Dermis blood vessel endothelial cell (primary cell): ENCODE measurements around the gene PITPNM3. TPM values are rescaled to one million over a fixed set of nuclear protein-coding genes. Genes with fewer than 3 reads are reported as not detected.
A peak's percentile ranks its signal among the peaks of the same experiment; 100 is the strongest.

Experiments
- DNase-seq: peaks from one replicate; pipeline ENCODE4 v3.0.0; 2010
- total RNA-seq: library from RNA; depleted of rRNA; stranded (reverse); fragments of >200 nt; gene quantifications from 2 replicates; pipeline ENCODE4 v1.2.3, GENCODE V29; 2014

The PITPNM3 gene
- total RNA-seq, 1 donor from 2014 or later, result 0.34 TPM

DNA sequence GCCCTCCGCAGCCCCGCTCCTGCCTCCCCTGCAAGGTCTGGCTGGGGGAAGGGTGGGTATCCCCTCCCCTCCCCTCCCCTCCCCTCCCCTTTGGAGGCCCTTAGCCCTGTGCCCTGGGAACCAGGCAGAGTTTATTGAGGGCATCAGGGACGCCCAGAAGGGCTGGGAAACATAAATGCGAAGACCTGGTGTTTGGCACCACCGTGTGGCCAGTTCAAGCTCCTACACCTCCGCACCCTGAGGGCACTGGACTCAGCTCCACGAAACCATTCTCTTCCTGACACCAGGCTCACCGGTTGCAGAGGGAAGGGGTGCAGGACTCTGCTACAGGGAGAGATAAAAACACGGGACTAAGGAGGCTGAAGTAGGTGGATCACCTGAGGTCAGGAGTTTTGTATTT is 120.4 kb downstream of the PITPNM3 start:
- DNase-seq, result peak; percentile 83

GRCh38 chr17:6435051-6435450 is 121.3 kb downstream of the PITPNM3 start, which contains the start of gene AIPL1:
TSS of gene AIPL1 (minus strand) at chr17:6435121. CDS start at chr17:6435104, 17 bp downstream.
- no peak for DNase-seq

DNA sequence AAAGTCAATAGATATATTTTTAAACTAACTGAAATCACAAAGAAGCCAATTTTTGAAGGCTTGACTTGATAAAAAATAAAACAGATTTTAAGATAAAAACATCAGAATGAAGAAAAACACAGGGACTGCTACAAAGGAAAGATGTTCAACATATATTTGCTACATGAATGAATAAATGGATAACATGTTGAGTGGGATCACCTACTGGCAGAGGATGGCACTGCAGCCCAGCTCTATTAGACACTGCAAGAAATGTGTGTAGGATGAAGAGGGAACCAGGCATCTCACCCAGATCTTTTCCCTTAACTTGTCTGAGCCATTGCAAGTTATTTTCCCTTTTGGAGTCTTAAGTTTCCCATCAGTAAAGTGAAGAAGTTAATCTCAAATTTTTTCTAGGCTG is 125.6 kb downstream of the PITPNM3 start:
- DNase-seq, result no peak

GRCh38 chr17:6429266-6429665 is 127.1 kb downstream of the PITPNM3 start:
- DNase-seq, result no peak

GRCh38 chr17:6428207-6428965 is 128.0 kb downstream of the PITPNM3 start:
- DNase-seq, result no peak

- peak; percentile 22 for DNase-seq
These were observed 129.0 kb downstream of the PITPNM3 start for GRCh38 chr17:6427279-6427781.

DNA sequence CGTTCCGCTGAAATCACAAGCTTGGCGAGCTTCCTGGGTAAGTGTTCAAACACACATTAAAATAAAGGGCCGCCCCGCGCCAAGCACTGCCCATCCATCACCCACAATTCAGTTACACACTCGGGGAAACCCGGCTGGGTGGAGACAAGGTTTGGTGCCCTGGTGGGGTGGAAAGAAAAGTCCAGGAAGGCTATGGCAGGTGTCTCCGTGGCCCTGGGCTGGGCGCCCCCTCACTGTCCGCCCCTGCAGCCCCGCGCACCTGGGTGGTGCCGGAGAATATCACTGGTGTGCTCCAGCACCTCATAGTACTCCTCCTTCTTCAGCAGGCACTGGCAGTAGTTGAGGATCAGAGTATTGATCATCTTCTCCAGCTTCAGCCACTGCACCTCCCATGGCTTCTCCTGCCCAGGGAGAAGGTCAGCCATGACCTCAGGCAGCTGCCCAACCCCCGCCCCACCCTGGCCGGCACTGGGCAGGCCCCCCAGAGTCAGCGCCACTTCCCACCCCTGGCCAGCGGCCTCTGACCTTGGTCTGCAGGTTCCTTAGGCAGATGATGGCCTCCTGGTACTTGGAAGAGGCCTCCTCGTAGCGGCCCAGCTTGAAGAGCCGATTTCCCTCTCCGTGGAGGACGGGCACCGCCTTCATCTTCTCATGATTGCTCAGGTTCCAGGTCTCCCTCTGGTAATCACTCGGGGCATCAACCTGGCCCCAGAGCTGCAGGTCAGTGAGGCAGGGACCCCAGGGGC is 129.8 kb downstream of the PITPNM3 start:
- DNase-seq, result no peak

DNA sequence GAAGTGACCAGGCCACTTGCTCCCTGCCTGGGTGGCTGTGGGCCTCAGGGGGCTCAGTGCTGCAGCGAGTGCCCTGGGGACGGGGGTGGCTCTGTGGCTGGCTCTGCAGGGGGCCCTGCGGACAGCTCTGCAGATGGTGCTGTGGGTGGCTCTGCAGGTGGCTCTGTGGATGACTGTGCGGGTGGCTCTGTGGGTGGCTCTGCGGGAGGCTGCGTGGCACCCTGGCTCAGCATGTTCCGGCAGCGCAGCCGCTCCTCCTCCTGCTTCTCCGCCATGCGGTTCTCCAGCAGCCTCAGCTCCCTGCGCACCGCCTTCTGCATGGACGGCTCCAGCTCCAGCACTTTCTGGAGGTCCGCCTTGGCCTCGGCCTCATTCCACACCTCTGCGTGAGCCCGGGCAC is 130.9 kb downstream of the PITPNM3 start:
- no peak for DNase-seq

DNA sequence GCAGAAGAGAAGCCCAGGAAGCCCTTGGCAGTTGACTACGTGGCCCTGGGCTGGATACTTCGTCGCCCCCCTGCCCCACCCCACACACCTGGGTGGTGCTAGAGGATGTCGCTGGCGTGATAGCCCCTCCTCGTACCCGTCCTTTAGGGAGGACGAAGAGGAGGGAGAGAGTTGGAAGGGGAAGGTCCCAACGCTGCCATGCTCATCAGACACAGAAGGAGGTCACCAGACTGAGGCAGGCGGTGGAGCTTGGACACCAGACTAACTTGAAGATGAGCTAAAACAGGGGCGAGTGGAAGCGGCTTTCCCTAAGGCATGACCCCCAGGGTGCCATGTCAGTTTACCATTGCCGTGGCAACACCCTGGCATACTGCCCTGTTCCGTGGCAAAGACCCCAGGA is 132.4 kb downstream of the PITPNM3 start:
- DNase-seq, result no peak

GRCh38 chr17:6422654-6423241 is 133.6 kb downstream of the PITPNM3 start:
- DNase-seq, result no peak

GRCh38 chr17:6421700-6422604 is 134.4 kb downstream of the PITPNM3 start:
- peak; percentile 83 for DNase-seq

- DNase-seq, result peak; percentile 63
These were observed 136.1 kb downstream of the PITPNM3 start for GRCh38 chr17:6420173-6420641.

DNA sequence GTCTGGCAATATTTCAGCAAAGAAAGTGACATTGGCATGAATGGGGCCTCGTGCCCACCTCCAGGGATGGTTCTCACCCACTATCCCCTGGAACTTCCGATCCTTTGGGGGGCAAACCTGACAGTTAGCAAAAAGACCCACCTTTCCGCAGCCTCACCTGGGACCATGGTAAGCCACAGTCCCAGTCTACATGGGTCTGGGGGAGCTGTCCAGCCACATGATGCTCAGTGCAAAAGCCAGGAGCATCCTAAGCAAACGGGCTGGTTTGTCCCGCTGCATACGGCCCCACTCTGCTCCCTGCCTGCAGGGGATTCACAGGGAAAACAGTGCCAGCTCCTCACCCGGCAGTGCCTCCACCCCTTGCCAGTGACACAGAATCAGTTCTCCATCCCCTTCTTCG is 140.7 kb downstream of the PITPNM3 start:
- DNase-seq, result no peak

- DNase-seq, result peak; percentile 77
These were observed 143.3 kb downstream of the PITPNM3 start for GRCh38 chr17:6413065-6413464.

GRCh38 chr17:6408735-6409134 is 147.6 kb downstream of the PITPNM3 start:
- DNase-seq, result no peak

GRCh38 chr17:6408276-6408675 is 148.1 kb downstream of the PITPNM3 start:
- no peak for DNase-seq

DNA sequence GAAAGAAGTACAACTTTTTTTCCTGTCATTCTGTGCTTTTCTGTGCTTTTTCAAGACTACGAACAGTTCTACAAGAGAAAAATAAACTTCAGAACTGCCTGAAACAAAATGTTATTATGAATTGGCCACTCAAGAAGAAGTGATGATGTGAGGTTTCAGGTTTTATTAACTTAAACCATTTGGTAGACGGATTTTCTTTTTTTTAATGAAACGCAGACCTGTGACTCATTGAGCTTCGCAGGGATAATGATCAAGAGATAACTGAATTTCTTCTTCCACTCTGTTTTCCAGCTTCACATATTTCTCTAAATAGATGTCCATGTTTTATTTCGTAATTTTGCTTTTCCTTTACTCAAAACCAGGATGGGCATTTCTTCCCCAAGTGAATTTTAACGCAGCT is 154.1 kb downstream of the PITPNM3 start:
- DNase-seq, result no peak

Other genes starting within 250 kb of the PITPNM3 start
- gene AIPL1, start 121.4 kb downstream of the PITPNM3 start, total RNA-seq, result not detected in 2 replicates
- 7.8 and 62.4 TPM in 2 replicates for gene PIMREG, start 112.1 kb downstream of the PITPNM3 start, total RNA-seq
- 8.9 and 11.7 TPM in 2 replicates for gene KIAA0753, start 84.2 kb upstream of the PITPNM3 start, total RNA-seq
- gene TXNDC17, start 84.5 kb upstream of the PITPNM3 start, total RNA-seq, result 56.7 and 166 TPM in 2 replicates
- gene MED31, start 95.0 kb upstream of the PITPNM3 start, total RNA-seq, result 7.0 and 8.5 TPM in 2 replicates
- 0.42 and 0.85 TPM in 2 replicates for gene C17orf100, start 95.2 kb upstream of the PITPNM3 start, total RNA-seq
- not detected in 2 replicates for gene SLC13A5, start 156.8 kb upstream of the PITPNM3 start, total RNA-seq
- 9.8 and 13.3 TPM in 2 replicates for gene XAF1, start 199.5 kb upstream of the PITPNM3 start, total RNA-seq
- 3.7 and 4.3 TPM in 2 replicates for gene FBXO39, start 219.7 kb upstream of the PITPNM3 start, total RNA-seq